ENCODE measurements around the gene OXNAD1.
A peak's percentile ranks its signal among the peaks of the same experiment; 100 is the strongest.

OXNAD1 gene

GRCh38 chr3:16264708-16265454 is at the start of gene OXNAD1, which contains the start of gene DPH3:
TSS of gene OXNAD1 (plus strand) at chr3:16265212. CDS start at chr3:16270953, 5,741 bp downstream.
TSS of gene DPH3 (minus strand) at chr3:16264943. CDS start at chr3:16264876, 67 bp downstream.
- DNase-seq = peak; percentile 90 to 100 (median 98)

DNA sequence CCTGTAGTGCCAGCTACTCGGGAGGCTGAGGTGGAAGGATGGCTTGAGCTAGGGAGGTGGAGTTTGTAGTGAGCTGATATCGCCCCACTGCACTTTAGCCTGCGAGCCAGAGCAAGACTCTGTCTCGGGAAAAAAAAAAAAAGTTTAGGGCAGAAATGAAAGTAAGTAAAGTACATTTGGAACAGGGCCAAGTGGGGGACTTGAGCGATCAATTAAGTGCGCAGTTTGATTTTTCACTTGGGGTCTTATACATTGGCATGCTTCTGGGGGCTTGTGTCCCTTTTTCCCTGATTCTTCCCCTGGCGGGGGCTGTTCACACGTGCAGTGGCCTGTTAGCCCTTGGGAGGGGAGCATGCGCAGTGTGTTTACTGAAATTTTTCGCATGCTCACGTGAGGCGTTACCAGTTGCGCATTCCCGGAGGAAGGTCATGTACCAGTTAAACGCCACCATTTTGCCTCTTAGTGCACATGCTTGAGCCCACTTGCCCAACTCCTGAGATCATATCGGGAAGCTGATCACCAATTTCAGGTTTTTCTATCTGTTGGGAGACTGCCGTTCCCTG is 48.6 kb upstream of the OXNAD1 start:
- DNase-seq = no peak

- no peak for DNase-seq
Measured at GRCh38 chr3:16219777-16220176, 45.2 kb upstream of the OXNAD1 start.

- no peak for DNase-seq
Measured at GRCh38 chr3:16221990-16222389, 43.0 kb upstream of the OXNAD1 start.

- no peak for DNase-seq
Measured at GRCh38 chr3:16222547-16222946, 42.5 kb upstream of the OXNAD1 start.

GRCh38 chr3:16224325-16224724 is 40.7 kb upstream of the OXNAD1 start:
- DNase-seq = no peak

- DNase-seq = no peak
Measured at GRCh38 chr3:16227566-16227965, 37.4 kb upstream of the OXNAD1 start.

DNA sequence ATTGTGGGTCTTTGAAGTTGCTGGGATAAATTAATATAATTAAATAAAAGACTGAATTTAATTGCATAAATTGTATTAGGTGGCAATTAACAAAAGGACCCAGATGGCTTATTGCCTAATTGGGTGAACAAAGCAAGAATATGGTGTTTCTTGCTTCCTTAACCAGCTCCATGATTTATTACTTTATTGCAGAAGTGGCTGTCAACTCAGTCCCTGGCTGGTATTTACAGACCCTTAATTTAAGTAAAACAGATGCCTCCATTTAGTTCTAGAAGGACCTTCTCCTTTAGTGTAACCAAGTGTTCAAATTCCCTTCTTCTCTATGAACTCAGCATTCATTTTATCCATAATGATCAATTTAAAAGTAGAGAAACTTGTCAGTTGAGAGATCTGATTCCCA is 35.3 kb upstream of the OXNAD1 start:
- no peak for DNase-seq

GRCh38 chr3:16231983-16232382 is 33.0 kb upstream of the OXNAD1 start:
- no peak for DNase-seq

DNA sequence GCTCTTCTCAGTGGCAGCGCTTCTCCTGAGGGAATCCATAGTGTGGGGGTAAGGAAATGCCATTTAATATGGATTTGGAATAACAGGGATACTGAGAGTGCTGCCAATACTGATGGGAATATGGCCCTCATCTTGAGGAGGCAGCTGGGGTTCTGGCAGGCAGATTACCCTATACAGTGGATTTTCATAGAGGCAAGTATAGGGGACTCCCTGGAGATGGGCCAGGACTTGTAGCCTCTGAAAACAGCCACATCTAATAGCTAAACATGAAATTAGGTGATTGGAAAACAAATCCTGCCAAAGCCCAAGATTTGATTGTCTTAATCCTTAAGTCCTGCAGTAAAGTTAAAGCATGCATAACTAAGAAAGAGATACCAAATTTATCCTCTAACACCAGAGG is 31.2 kb upstream of the OXNAD1 start:
- no peak for DNase-seq

GRCh38 chr3:16234281-16234680 is 30.7 kb upstream of the OXNAD1 start:
- DNase-seq = no peak

DNA sequence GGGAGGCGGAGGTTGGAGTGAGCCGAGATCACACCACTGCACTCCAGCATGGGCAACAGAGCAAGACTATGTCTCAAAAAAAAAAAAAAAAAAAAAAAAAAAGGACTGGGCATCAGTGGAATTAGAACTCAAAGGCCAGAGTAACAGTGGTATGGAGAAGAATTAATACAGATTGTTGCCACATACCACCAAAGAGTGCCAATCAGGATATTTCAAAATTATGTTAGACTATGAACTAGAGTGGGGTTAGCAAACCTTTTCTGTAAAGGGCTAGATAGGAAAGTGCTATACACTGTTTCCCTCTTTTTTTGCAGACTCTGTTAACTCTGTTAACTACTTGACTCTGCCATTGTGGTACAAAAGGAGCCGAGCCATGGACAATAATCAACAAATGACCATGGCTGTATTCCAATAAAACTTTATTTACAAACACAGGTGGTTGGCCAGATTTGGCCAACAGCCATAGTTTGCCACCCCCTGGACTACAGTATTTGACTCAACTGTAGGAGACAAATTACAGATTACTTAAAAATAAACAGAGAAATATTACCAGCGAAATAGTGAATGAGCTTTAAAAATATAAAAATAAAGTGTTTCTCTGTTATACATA is 28.9 kb upstream of the OXNAD1 start:
- no peak for DNase-seq

- no peak for DNase-seq
Measured at GRCh38 chr3:16236856-16237393, 28.1 kb upstream of the OXNAD1 start.

DNA sequence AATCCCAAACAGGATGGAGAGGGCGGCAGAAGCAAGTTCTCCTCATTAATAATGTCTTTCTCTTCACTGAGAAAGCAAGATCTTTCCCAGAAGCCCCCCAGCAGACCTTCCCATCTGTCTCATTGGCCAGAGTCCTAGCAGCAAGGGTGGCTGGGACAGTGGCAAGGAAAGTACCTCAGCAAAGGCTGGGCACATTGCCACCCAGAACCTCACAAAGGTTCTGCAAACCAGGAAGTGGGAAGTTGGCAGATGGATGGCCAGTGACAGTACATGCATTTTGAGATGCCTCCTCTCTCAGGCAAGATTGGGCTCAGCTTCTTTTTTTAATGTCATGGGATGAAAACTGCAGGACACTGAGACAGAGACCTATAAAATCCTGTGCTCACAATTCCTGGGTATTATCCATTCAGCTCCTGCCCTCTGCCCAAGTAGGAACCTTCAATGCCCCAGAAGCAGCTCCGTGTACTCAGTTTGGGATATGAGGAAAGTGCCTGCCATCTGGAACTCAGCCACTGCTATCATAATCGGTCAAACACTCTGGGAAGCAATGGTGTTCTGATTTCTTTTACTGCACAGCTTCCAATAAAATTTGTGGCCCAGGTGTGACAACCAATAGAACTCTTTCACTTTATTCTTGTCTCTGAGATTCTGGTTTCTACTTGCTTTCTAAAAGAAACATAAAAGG is 25.8 kb upstream of the OXNAD1 start:
- DNase-seq = peak in 1 of 56 donors; percentile 7

GRCh38 chr3:16239780-16240179 is 25.2 kb upstream of the OXNAD1 start:
- no peak for DNase-seq

DNA sequence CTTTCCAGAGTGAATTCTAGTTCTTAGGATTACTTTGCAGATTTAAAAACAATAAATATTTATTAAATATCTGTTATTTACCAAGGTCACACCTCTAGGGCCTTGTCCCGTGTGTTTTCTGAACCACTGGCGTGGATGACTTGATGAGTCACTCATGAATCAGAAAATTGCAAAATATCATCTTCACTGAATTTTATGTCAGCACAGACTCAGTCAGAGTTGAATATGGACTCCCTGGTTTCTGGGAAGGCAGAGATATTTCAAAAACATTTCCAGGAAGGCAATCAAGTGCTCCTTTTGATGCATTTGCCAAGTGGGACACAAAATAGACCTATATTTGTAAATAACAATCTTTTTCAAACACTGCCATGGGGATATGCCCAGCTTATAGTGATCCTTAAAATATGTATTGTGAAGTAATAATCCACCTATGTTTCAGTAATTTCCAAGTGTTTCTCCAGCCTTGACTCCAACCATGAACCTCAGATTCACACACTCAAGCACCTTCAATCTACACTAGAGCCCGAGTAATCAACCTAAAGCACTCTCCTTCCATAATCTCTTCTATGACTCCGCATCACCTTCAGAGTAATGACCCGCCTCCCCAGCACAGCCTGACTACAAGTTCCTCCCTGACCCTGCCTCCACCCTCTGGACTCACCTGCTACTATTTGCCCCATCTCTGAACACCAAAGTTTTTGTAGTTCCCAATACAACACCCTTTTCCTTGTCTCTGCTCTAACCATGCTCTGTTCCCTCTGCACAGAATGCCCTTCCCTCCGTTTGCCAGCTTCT is 24.6 kb upstream of the OXNAD1 start:
- DNase-seq = no peak

GRCh38 chr3:16241225-16241624 is 23.8 kb upstream of the OXNAD1 start:
- no peak for DNase-seq

GRCh38 chr3:16242177-16242576 is 22.8 kb upstream of the OXNAD1 start:
- no peak for DNase-seq

- no peak for DNase-seq
Measured at GRCh38 chr3:16243706-16244490, 21.1 kb upstream of the OXNAD1 start.

GRCh38 chr3:16245609-16246008 is 19.4 kb upstream of the OXNAD1 start:
- no peak for DNase-seq

Measured in amygdala (tissue), 56 donors.